HL-60/S4 (cell line): Measurements from ENCODE around the gene CFAP54.

Experiments used
- in situ Hi-C: fragments of 300-500 bp; cut with MboI; formaldehyde crosslinking; loops from 2 replicates; pipeline ENCODE4 v1.14.3; 2022; ENCODE audit warnings: low sequenced_read_pairs

The CFAP54 gene

GRCh38 chr12:96812153-96812552 is 322.8 kb downstream of the CFAP54 start:
- in situ Hi-C loops, result no loop called here

- in situ Hi-C loops, result no loop called here
These were observed 324.8 kb downstream of the CFAP54 start for GRCh38 chr12:96814200-96814599.

DNA sequence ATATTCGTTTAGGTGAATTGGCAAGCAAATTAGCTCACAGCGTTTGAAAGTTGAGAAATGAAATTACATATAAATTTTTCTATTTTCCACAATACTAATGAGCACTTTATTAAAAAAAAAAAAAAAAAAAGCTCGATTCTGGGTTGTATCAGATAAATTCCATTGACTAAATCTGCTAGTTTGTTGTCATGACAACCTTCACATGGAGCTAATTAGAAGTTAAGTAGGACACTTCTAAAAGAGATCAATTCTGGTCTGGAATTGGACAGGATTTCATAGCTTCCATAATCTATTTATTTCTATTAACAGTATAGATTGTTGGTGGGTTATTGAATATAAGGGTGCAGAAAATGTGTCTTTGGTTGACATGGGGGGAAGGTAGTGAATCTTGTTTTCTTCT is 332.2 kb downstream of the CFAP54 start:
- in situ Hi-C loops, result no loop called here

GRCh38 chr12:96822641-96823040 is 333.3 kb downstream of the CFAP54 start:
- in situ Hi-C loops, result no loop called here

DNA sequence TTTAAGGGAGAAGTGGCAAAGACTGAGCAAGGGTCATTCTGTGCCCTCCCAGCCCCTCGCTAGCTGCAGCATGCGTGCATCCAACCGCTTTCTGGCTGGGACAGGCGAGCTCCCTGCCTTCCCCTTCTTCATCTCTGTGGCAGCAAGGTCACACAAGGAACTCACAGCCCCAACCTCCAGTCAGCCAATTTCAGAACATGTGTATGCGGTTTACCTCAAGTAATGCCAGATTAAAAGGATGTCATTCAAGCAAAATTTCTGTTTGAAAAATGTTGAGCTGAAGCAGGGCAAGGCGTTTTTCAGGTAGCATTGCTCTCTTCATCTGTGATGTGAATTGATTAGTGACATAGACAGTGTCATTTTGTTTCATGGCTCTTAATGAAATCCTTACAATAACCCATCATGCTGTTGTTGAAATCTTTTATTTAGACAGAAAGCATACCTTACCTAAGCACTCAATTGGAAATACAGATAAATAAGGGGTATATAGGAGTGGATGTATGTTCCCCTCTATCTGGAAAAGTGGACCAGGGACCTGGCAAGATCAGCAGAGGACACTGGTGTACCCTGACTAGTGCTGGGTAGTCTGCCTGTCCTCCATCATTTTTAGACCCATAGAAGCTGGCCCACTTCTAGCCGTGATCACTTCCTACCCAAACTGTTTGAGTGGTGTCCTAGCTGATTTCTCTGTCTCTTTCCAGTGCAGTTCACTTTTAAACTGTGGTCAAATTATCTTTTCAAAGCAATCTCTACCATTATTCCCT is 334.9 kb downstream of the CFAP54 start:
- in situ Hi-C loops, result no loop called here

- in situ Hi-C loops, result no loop called here
These were observed 335.5 kb downstream of the CFAP54 start for GRCh38 chr12:96824838-96825236.

GRCh38 chr12:96828169-96828789 is 338.9 kb downstream of the CFAP54 start:
- in situ Hi-C loops, result no loop called here

DNA sequence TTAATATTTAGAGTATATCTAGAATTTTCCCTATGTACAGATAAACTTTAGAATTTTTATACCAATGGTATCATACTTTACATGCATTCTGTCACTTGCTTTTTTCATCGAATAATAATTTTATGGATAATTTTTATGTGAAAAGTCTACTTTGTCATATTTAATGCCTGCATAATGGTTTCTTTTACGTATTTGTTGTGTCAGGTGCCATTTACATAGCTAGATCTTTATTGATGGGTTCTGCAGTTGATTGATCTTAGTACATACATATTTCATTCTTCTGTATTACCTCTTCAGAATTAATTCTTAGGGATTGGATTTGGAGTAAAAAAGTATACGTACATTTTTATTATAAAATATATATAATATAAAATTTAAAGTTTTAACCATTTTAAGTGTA is 340.0 kb downstream of the CFAP54 start:
- in situ Hi-C loops, result no loop called here

GRCh38 chr12:96831346-96831745 is 342.0 kb downstream of the CFAP54 start:
- in situ Hi-C loops, result no loop called here

- in situ Hi-C loops, result no loop called here
These were observed 356.9 kb downstream of the CFAP54 start for GRCh38 chr12:96846293-96846692.

DNA sequence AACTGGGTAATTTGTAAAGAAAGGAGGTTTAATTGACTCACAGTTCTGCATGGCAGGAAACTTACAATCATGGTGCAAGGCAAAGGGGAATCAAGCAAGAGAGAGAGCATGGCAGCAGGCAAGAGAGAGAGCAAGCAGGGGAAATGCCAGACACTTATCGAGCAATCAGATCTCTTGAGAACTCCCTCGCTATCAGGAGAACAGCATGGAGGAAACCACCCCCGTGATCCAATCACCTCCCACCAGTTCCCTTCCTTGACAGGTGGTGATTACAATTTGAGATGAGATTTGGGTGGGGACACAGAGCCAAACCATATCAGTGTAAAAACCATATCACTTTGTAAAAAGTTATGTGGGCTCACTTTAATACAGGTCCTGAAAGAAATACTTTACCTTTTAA is 361.3 kb downstream of the CFAP54 start:
- in situ Hi-C loops, result no loop called here

DNA sequence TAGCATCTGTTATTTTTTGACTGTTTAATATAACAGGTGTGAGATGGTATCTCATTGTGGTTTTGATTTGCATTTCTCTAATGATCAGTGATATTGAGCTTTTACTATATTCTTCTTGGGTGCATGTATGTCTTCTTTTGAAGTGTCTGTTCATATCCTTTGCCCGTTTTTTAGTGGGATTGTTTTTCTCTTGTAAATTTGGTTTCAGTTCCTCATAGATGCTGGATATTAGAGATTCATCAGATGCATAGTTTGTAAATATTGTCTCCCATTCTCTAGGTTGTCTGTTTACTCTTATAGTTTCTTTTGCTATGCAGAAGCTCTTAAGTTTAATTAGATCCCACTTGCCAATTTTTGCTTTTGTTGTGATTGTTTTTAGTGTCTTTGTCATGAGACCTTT is 368.8 kb downstream of the CFAP54 start:
- in situ Hi-C loops, result no loop called here

GRCh38 chr12:96861656-96862055 is 372.3 kb downstream of the CFAP54 start:
- in situ Hi-C loops, result no loop called here

DNA sequence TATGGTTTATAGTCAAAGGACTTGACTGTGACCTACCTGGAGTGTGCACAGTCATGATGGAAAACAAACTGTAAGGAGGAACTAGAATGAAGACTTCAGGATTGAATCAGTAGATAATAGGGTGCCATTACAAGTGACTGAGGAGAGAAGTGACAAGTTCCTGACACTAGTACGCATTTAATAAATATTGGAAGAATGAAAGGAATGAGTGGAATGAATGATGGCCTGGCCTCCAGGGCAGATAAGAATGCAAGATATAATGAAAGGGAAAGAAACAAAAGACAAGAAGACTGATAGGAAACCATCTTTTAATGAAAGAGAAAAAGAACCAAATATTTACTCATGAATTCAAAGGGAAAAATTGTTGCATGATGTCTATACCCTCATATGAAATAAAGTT is 372.9 kb downstream of the CFAP54 start:
- in situ Hi-C loops, result no loop called here

- in situ Hi-C loops, result no loop called here
These were observed 375.0 kb downstream of the CFAP54 start for GRCh38 chr12:96864335-96864734.

DNA sequence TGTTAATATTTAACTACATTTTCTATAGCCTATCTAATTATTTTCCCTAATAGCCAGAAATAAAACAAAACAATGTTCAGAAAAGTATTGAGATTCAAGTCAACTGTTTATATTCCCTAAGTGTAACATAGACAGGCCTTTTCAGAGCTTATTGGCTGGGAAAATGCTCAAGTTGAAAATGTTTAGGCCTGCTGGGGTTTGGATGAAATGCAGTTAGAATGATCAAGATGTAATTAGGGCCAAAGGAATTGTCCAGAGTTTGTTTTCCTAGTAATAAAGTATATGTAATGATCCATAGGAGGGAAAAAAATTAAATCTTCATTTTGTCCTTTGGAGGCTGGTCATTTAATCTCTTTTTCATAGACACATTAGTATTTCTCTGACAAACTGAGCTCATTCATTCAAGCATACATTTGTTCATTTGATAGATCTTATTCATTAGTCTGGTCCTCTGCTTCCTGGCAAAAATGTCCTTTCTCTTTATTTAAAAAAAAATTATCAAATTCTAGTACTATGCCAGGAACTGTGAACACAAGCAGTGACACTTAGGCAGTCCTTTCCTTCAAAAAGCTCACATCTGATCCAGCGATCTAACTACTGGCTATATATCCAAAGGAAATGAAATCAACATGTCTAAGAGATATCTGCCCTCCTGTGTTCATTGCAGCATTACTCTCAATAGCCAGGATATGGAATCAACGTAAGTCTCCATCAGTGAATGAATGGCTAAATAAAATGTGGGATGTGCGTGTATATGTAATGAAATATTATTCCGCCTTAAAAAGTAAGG is 377.6 kb downstream of the CFAP54 start:
- in situ Hi-C loops, result no loop called here

- in situ Hi-C loops, result no loop called here
These were observed 381.6 kb downstream of the CFAP54 start for GRCh38 chr12:96870946-96871345.

GRCh38 chr12:96872961-96873360 is 383.6 kb downstream of the CFAP54 start:
- in situ Hi-C loops, result no loop called here

GRCh38 chr12:96874211-96874610 is 384.8 kb downstream of the CFAP54 start:
- in situ Hi-C loops, result no loop called here

GRCh38 chr12:96876966-96877365 is 387.6 kb downstream of the CFAP54 start:
- in situ Hi-C loops, result no loop called here

DNA sequence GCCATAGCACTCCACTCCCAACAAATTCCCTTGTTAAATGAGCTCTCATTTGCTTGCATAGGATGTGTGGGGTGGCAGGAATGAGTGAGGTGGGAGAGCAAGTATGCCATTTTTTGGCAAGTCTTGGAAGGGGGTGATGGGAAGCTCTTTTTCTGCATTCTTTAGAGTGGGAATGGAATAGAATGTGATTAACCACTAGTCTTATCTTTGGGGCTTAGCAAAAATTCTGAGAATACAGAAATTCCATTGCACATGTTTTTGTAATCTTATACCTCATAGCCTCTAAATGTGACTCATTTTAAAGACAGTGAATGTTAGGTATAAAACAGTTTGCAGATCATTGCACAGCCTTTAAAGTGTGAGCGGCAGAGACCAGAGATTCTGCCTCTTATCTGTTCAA is 389.3 kb downstream of the CFAP54 start:
- in situ Hi-C loops, result no loop called here

DNA sequence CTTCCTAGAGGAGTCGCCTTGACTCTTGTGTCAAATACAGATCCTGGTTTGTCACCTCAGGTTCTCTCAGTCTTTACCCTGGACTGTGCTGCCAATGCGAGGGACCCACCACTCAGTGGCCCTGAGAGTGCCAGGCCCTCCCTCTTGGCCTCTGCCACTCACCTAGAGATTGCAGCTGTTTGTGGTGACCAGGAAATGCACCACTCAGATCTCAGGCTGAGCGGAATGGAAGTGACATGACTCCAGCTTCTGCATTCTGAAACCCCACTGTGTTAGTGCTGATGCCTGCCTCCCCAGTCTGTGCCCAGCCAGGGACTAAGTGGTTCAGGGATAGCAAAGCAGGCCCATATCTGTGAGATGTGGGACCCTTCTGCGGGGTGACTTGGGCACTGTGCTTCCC is 389.9 kb downstream of the CFAP54 start:
- in situ Hi-C loops, result no loop called here
